ENCODE data around the gene ECE2.
A peak's percentile ranks its signal among the peaks of the same experiment; 100 is the strongest.
"Not testable (repeated sequence)": the region's sequence is repeated elsewhere in the genome, so short reads cannot be mapped to it uniquely, and the experiment has no call there.

Gene ECE2

GRCh38 chr3:184336547-184337398 is 61.0 kb downstream of the ECE2 start:
- peak; percentile 41 for DNase-seq (ENCODE audit: low spot score)

GRCh38 chr3:184337399-184337714 is 61.5 kb downstream of the ECE2 start, which contains the start of gene FAM131A:
FAM131A (plus strand) TSS chr3:184337600; CDS start chr3:184337631, 31 bp downstream.
- no peak for DNase-seq (ENCODE audit: low spot score)

GRCh38 chr3:184337981-184338380 is 62.2 kb downstream of the ECE2 start:
- DNase-seq (ENCODE audit: low spot score): no peak

GRCh38 chr3:184338511-184338945 is 62.7 kb downstream of the ECE2 start:
- DNase-seq (ENCODE audit: low spot score): no peak

GRCh38 chr3:184339001-184339400 is 63.2 kb downstream of the ECE2 start:
- no peak for DNase-seq (ENCODE audit: low spot score)

GRCh38 chr3:184339451-184340135 is 63.8 kb downstream of the ECE2 start:
- not testable (repeated sequence) for DNase-seq (ENCODE audit: low spot score)

GRCh38 chr3:184341925-184342324 is 66.1 kb downstream of the ECE2 start:
- no peak for DNase-seq (ENCODE audit: low spot score)

All from hematopoietic multipotent progenitor cell treated with erythropoietin and hydrocortisone succinate and interleukin-3 and kit ligand, for 17 days (in vitro differentiated cells).